ENCODE measurements around the gene ADD3. TPM values are rescaled to one million over a fixed set of nuclear protein-coding genes. Genes with fewer than 3 reads are reported as not detected.

Gene ADD3
- total RNA-seq, 4 donors from 2014 or later, result 91.9 to 185 (median 155) TPM

GRCh38 chr10:110016039-110016438 is 8.3 kb downstream of the ADD3 start:
- no peak overlapping the region for H3K4me3 ChIP-seq (ENCODE audit: low read depth, poor library complexity, severe bottlenecking)
- intact Hi-C loops (cut with DNase I; ENCODE audit: low total_unique reads), result no loop called here
- TF ChIP-seq POLR2A (IDR thresholded peaks at IDR 0.05), result no peak
- no peak for TF ChIP-seq CTCF (IDR thresholded peaks at IDR 0.05)
- DNase-seq (ENCODE audit: low spot score in 2 of 2), result no peak

- no peak for DNase-seq (ENCODE audit: low spot score in 2 of 2)
- H3K4me3 ChIP-seq (ENCODE audit: low read depth, poor library complexity, severe bottlenecking), result no peak overlapping the region
- intact Hi-C loops (cut with DNase I; ENCODE audit: low total_unique reads), result no loop called here
- 38 to 45% methylated on average over 4 of the region's 4 CpGs for WGBS, 2 donors
- no peak for TF ChIP-seq POLR2A (IDR thresholded peaks at IDR 0.05)
- no peak for TF ChIP-seq CTCF (IDR thresholded peaks at IDR 0.05)
These were observed 9.3 kb downstream of the ADD3 start for GRCh38 chr10:110017052-110017451.

DNA sequence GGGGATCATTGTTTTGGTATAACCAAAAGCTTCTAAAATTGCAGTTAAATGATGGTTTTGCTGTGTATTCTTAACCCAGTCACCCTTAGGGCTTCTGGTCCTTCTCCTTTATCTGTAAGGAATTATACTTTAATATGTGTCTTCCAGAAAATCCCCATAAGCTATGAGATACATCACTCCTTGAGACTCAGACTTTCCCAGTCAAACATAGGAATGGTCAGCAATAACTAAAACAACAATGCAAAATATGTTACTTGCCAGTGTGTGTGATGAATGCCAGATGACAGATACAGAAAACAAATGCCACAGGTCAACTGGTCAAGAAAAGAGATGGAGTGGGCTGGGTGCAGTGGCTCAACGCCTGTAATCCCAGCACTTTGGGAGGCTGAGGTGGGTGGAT is 10.1 kb downstream of the ADD3 start:
- H3K4me3 ChIP-seq (ENCODE audit: low read depth, poor library complexity, severe bottlenecking), result no peak overlapping the region
- intact Hi-C loops (cut with DNase I; ENCODE audit: low total_unique reads), result no loop called here
- WGBS, 2 donors, result 73 to 86% methylated on average over 1 of the region's 1 CpG
- no peak for DNase-seq (ENCODE audit: low spot score in 2 of 2)
- no peak for TF ChIP-seq CTCF (IDR thresholded peaks at IDR 0.05)
- TF ChIP-seq POLR2A (IDR thresholded peaks at IDR 0.05), result no peak

DNA sequence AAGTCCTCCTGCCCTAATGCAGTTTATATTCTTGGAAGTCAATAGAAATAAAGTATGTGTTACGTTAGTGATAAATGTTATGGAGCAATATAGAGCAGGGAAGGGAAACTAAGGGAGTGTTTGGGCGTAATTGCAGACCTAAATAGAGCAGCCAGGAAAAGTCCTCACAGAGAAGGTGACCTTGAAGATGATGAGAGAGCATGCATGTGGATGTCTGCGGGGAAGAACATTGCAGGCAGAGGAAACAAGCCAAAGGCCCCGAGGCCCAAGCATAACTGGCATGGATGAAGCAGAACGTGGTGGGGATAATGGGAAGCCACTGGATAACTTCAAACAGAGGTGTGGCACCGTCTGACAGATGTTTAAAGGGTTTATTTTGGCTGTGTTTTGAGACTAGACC is 12.5 kb downstream of the ADD3 start:
- intact Hi-C loops (cut with DNase I; ENCODE audit: low total_unique reads), result no loop called here
- DNase-seq (ENCODE audit: low spot score in 2 of 2), result no peak
- WGBS, 2 donors, result 46 to 49% methylated on average over 6 of the region's 6 CpGs
- TF ChIP-seq POLR2A (IDR thresholded peaks at IDR 0.05), result no peak
- TF ChIP-seq CTCF (IDR thresholded peaks at IDR 0.05), result no peak
- no peak overlapping the region for H3K4me3 ChIP-seq (ENCODE audit: low read depth, poor library complexity, severe bottlenecking)

- no peak for DNase-seq (ENCODE audit: low spot score in 2 of 2)
- WGBS, 2 donors, result 82 to 87% methylated on average over 2 of the region's 2 CpGs
- TF ChIP-seq POLR2A (IDR thresholded peaks at IDR 0.05), result no peak
- no peak for TF ChIP-seq CTCF (IDR thresholded peaks at IDR 0.05)
- H3K4me3 ChIP-seq (ENCODE audit: low read depth, poor library complexity, severe bottlenecking), result no peak overlapping the region
- intact Hi-C loops (cut with DNase I; ENCODE audit: low total_unique reads), result no loop called here
These were observed 15.1 kb downstream of the ADD3 start for GRCh38 chr10:110022716-110023504.
